Measurements from ENCODE around the gene NALCN. TPM values are rescaled to one million over a fixed set of nuclear protein-coding genes. Genes with fewer than 3 reads are reported as not detected.

The NALCN gene
- total RNA-seq, 1 experiment from 2014 or later: 1.2 TPM

DNA sequence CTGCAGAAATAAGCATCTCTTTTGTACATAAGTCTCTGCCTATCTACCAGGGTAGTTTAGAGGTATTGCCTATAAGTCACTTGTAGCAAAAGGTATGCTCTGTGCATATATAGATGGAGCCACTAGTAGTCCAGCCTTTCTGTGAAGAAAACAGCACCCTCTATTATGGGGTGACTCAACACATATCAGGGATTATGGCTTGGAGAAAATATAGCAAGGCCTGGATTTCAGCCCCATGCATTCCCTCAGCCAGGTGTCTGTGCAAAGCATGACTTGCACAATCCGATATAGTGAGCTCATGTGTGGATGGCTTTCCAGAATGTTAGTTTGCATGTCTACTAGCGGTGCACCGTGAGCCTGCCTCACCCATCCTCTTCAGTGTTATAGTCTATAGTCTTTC, 13.4 kb upstream of the NALCN start:
- Histone ChIP-seq H3K9me3 (replicated peaks) (no peaks in the 10 kb centered on the region), H3K4me3 (no peak overlapping the region), H3K4me1 (replicated peaks) (no peaks in the 10 kb centered on the region), H3K36me3 (no peaks in the 10 kb centered on the region), H3K27me3 (replicated peaks) (no peaks in the 10 kb centered on the region), H3K27ac (no peak overlapping the region)
- no peak for DNase-seq (ENCODE audit: low read depth in 1 of 2, low spot score in 2 of 2)

DNA sequence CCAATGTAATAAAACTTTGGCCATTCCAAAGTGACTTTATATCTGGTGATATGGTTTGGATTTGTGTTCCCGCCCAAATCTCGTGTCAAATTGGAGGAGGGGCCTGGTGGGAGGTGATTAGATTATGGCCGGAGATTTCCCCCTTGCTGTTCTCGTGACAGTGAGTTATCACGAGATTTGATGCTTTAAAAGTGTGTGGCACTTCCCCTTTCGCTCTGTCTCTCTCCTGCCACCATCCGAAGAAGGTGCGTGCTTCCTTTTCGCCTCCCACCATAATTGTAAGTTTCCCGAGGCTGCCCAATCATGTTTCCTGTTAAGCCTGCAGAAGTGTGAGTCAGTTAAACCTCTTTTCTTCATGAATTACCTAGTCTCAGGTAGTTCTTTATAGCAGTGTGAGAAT, 9.3 kb upstream of the NALCN start:
- H3K9me3 ChIP-seq (replicated peaks): no peaks in the 10 kb centered on the region
- H3K36me3 ChIP-seq: no peaks in the 10 kb centered on the region
- no peak for DNase-seq (ENCODE audit: low read depth in 1 of 2, low spot score in 2 of 2)
- no peak overlapping the region for H3K27ac ChIP-seq
- H3K27me3 ChIP-seq (replicated peaks): no peaks in the 10 kb centered on the region
- H3K4me3 ChIP-seq: no peak overlapping the region
- no peaks in the 10 kb centered on the region for H3K4me1 ChIP-seq (replicated peaks)

DNA sequence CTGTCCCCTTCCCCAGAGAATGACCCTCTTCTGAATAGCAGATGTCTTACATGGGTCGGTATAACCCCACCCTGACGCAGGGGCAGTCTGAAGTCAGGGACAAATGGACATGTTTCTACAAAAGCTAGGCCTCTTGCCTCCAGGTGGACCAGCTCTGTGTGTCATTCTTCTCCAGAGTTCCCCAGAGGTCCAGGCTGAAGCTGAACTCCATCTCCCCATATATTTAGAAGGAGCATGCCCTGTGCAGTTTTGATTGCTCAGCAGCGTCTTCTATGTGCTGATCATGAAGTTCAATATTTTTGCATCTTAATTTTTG, 8.8 kb upstream of the NALCN start:
- no peaks in the 10 kb centered on the region for H3K4me1 ChIP-seq (replicated peaks)
- no peaks in the 10 kb centered on the region for H3K27me3 ChIP-seq (replicated peaks)
- no peak overlapping the region for H3K4me3 ChIP-seq
- H3K36me3 ChIP-seq: no peaks in the 10 kb centered on the region
- DNase-seq (ENCODE audit: low read depth in 1 of 2, low spot score in 2 of 2): no peak
- H3K27ac ChIP-seq: no peak overlapping the region
- no peaks in the 10 kb centered on the region for H3K9me3 ChIP-seq (replicated peaks)

DNA sequence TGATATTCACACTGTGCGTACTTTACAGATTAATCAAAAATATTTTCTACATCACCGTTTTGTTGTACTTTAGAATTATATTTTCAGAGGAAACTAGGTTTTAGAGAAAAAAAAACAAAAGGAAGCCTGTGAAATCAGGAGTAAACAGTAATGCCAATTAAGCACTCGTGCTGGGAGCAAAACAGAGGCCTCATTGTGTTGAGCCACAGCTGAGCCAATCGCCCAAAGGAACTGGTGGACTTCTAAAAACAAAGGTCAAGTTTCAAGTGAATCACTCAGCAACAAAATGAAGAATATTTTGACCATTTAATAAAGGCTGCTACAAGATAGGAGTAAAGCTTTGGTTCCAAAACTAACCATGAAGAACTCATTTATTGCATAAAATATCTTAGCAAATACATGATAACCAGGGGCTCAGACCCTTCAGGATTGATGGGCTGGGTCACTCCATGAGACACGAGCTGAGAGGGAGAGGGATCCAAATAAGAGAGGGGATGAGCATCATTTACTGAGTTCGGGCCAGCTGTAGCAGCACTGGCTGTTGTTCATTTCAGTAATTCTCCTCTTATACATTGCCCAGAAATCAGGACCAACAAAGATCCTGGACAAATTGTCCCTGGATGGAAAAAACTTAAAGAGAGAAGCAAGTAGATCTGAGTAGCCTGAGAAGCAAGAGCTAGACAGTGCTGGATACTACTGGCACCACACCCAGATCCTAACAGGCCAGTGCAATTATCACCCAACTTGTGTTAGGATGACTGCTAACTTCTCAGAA, 8.3 kb upstream of the NALCN start:
- Histone ChIP-seq H3K4me3 (no peak overlapping the region), H3K27me3 (replicated peaks) (no peaks in the 10 kb centered on the region), H3K9me3 (replicated peaks) (no peaks in the 10 kb centered on the region), H3K27ac (no peak overlapping the region), H3K4me1 (replicated peaks) (no peaks in the 10 kb centered on the region), H3K36me3 (no peaks in the 10 kb centered on the region)
- no peak for DNase-seq (ENCODE audit: low read depth in 1 of 2, low spot score in 2 of 2)

DNA sequence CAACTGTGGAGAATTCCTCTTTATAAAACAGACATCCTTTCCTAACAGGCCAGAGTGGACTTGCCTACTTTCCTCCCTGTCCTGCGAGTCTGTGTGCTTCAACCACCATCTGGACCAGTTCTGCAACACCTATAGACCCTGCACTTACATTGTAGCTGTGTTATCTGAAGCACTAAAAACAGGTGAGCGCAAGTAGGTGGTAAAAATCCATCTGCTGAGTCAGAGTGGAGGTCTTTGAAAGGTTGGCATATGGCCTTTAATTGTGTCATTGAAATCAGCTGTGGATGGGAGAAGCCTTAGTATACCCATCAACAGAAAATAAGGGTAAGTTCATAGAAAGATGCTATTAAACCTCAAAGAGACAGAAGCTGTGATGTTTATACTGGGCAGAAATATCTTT, 7.6 kb upstream of the NALCN start:
- no peak overlapping the region for H3K27ac ChIP-seq
- H3K36me3 ChIP-seq: no peaks in the 10 kb centered on the region
- no peaks in the 10 kb centered on the region for H3K4me1 ChIP-seq (replicated peaks)
- no peaks in the 10 kb centered on the region for H3K9me3 ChIP-seq (replicated peaks)
- H3K4me3 ChIP-seq: no peak overlapping the region
- DNase-seq (ENCODE audit: low read depth in 1 of 2, low spot score in 2 of 2): no peak
- H3K27me3 ChIP-seq (replicated peaks): no peaks in the 10 kb centered on the region

DNA sequence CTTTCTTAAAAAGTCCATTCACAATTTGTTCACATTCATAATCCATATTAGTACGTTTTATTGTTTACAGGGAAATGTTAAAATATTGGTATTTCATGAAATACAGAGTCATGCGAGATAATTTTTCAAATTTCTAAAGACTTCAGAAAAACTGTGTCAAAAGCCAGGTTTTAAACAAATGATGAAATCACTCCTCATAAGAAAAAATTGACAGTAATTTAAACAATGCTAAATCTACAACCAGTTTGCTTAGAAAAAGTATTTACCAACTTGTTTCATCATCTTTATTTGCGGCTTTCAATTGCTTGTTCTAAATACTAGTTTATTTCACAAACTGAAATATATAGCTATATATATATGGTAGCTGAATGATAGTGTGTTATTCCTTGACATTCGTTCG, 1.2 kb upstream of the NALCN start:
- Histone ChIP-seq H3K9me3 (replicated peaks) (no peaks in the 10 kb centered on the region), H3K36me3 (no peaks in the 10 kb centered on the region), H3K4me1 (replicated peaks) (peaks cover 9% of the 10 kb centered on the region), H3K4me3 (no peak overlapping the region), H3K27ac (no peak overlapping the region), H3K27me3 (replicated peaks) (no peaks in the 10 kb centered on the region)
- DNase-seq (ENCODE audit: low read depth in 1 of 2, low spot score in 2 of 2): no peak

DNA sequence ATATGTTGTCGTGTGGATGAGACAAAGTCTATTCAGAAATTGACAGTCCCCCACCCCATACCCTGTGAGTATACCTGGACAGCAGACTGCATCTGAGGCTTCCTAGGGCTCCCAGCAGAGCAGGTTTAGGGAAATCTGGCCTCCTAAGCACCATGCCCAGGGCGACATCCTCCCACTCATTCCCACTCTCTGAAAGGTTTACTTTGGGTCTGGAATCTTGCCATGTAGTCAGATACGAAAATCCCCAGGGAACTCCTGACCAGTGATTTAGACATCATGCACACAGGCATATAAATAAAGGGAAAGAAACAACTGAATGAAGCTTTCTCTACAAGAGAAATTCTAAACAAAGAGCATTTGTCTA, 717 bp upstream of the NALCN start:
- H3K4me3 ChIP-seq: peak overlapping the region; percentile 60
- no peaks in the 10 kb centered on the region for H3K36me3 ChIP-seq
- H3K27ac ChIP-seq: no peak overlapping the region
- DNase-seq (ENCODE audit: low read depth in 1 of 2, low spot score in 2 of 2): peak in 1 of 2 experiments; percentile 22
- H3K9me3 ChIP-seq (replicated peaks): no peaks in the 10 kb centered on the region
- peaks cover 9% of the 10 kb centered on the region for H3K4me1 ChIP-seq (replicated peaks)
- H3K27me3 ChIP-seq (replicated peaks): no peaks in the 10 kb centered on the region

DNA sequence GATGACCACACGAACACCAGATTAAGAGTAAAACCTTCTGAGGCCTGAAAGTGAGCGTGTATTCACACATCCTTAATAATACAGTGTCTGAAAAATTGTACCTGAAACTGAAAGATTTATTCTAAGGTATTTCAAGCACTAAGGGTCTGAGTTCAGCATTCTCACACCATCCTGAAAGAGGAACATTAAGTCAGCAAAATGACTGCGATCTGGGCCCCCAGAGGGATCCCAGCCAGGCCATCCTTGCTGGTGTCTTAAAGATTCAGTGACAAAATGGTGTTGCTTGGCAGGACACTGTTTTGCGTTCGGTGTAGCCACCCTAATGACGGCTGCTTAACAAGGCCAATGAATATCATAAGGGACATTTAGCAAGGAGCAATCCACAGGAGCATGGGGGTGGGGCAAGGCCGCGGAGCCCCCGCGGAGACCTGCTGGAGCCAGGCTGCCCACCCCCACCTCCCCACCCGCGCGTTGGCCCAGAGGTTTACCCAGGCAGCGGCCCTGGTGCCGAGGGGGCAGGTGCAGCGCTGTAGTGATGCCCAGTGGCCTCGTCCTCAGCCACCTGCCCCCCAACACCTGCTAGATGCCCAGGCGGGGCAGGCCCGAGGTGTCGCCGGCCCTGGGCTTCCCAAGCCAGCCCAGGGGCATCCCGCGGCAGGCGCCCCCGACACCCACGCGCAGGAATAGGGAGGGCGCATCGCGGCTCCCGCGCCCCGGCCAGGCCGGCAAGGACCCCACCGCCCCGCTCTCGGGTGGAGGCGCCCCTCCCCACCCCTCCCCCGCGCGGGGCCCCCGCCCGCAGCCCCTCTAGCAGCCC, 742 bp downstream of the NALCN start:
- peaks cover 9% of the 10 kb centered on the region for H3K4me1 ChIP-seq (replicated peaks)
- H3K36me3 ChIP-seq: no peaks in the 10 kb centered on the region
- no peaks in the 10 kb centered on the region for H3K27me3 ChIP-seq (replicated peaks)
- H3K27ac ChIP-seq: no peak overlapping the region
- H3K4me3 ChIP-seq: peak overlapping the region; percentile 60
- no peak for DNase-seq (ENCODE audit: low read depth in 1 of 2, low spot score in 2 of 2)
- H3K9me3 ChIP-seq (replicated peaks): no peaks in the 10 kb centered on the region

DNA sequence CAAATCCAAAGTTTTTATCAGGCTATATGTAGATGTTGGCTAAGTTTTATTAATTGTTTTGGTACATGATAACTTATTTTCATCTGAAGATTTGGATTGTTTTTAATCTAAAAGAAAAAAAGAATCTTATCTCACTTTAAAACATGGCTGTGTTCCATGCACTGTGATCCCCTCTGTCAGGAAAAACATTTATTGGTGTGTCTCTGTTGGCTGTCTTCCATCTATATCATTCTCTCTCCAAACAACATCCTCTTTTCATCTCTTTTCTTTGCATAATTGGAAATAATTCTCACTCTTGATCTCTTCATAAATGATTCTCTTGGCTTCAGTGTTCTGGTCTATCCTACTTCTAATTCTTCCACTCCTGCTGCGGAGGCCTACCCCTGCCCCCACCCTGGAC, 4.2 kb downstream of the NALCN start:
- Histone ChIP-seq H3K36me3 (no peaks in the 10 kb centered on the region), H3K4me1 (replicated peaks) (peaks cover 8% of the 10 kb centered on the region), H3K4me3 (no peak overlapping the region), H3K27ac (no peak overlapping the region), H3K27me3 (replicated peaks) (no peaks in the 10 kb centered on the region), H3K9me3 (replicated peaks) (no peaks in the 10 kb centered on the region)
- DNase-seq (ENCODE audit: low read depth in 1 of 2, low spot score in 2 of 2): no peak

DNA sequence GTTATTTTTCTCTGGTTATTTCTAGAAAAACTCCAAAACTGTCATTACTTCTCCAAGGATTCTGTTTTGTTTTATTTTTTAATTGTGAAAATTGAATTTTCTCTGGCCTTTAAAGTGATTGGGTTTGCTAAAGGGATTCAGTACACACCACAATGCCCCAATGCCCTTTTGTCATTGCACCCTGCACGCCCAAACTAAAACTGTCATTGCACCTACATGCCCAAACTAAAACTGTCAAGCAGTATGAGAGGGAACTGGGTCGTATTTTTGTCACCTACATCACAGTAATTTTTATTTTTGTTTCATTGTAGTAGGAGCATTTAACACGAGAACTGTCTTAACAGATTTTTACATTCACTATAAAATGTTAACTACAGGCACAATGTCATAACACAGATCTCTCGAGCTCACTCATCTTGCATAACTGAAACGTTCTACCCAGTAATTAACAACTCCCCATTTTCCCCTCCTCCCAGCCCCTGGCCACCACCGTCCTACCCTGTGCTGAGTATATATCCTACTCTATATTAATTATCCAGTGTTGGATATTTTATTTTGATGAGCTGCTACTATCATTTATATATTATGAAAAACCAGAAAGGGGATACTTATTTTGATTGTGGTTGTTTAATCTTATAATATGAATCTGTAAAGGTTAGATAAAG, 7.2 kb downstream of the NALCN start:
- no peaks in the 10 kb centered on the region for H3K9me3 ChIP-seq (replicated peaks)
- H3K4me3 ChIP-seq: no peak overlapping the region
- H3K27me3 ChIP-seq (replicated peaks): no peaks in the 10 kb centered on the region
- no peaks in the 10 kb centered on the region for H3K4me1 ChIP-seq (replicated peaks)
- no peak overlapping the region for H3K27ac ChIP-seq
- DNase-seq (ENCODE audit: low read depth in 1 of 2, low spot score in 2 of 2): no peak
- no peaks in the 10 kb centered on the region for H3K36me3 ChIP-seq

DNA sequence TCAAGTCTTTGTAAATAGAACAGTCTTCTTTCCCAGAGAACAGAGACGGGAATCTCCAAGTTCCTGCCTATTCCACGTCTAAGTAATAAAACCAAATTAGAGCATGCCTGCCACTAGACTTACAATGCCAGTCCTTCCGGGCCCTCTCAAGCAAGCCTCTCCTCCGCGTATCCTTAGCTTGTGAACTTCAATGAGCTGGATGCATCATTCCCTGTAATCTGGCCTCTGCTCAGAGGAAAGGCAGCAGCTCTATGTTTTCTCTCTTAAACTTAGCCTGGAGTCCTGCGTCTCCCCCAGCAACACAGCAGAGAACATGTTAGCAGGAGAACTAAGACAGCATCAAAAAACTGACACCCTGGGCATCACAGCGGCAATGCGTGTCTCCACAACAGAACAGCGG, 8.2 kb downstream of the NALCN start:
- no peaks in the 10 kb centered on the region for H3K9me3 ChIP-seq (replicated peaks)
- H3K4me3 ChIP-seq: no peak overlapping the region
- H3K27ac ChIP-seq: no peak overlapping the region
- no peak for DNase-seq (ENCODE audit: low read depth in 1 of 2, low spot score in 2 of 2)
- no peaks in the 10 kb centered on the region for H3K36me3 ChIP-seq
- no peaks in the 10 kb centered on the region for H3K4me1 ChIP-seq (replicated peaks)
- no peaks in the 10 kb centered on the region for H3K27me3 ChIP-seq (replicated peaks)

DNA sequence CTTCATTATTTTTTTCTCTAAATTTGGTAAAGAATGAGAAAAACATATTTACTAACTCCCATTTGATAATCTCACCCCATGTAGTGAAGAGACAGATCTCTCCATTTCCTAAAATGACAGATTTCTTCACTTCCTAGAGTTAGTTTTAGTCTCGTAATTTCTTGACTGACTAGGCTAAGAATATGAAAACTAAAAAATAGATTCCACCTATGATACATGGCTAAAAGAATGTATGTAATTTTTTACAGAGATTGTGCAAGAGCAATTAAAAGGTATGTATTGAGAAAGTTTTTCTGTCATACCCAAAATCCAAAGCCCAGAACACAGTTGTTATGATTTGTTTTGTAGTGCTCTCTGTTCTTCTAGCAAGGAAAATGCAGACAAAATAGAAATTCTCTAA, 9.5 kb downstream of the NALCN start:
- Histone ChIP-seq H3K4me3 (no peak overlapping the region), H3K4me1 (replicated peaks) (no peaks in the 10 kb centered on the region), H3K9me3 (replicated peaks) (no peaks in the 10 kb centered on the region), H3K36me3 (no peaks in the 10 kb centered on the region), H3K27ac (no peak overlapping the region), H3K27me3 (replicated peaks) (no peaks in the 10 kb centered on the region)
- no peak for DNase-seq (ENCODE audit: low read depth in 1 of 2, low spot score in 2 of 2)

DNA sequence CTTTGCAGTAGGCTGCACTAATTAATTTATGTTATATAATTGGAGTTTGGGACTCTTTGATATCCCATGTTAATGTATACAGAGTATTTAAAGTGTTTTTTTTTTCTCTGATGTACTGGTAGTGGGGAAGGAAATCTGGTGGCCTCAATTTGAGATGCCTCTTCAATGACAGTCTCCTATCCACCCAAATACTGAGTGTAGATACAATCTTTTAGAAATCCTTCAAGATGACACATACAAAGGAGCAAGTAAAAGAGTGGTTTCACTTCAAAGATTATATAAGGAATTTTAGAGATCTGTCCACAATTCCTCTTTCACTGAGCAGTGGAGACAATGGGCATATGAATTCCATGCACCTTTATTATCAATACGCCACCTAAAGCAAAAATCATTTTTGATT, 15.1 kb downstream of the NALCN start:
- no peak overlapping the region for H3K4me3 ChIP-seq
- H3K27ac ChIP-seq: no peak overlapping the region
- no peak for DNase-seq (ENCODE audit: low read depth in 1 of 2, low spot score in 2 of 2)
- H3K36me3 ChIP-seq: no peaks in the 10 kb centered on the region
- H3K9me3 ChIP-seq (replicated peaks): no peaks in the 10 kb centered on the region
- H3K4me1 ChIP-seq (replicated peaks): peaks cover 9% of the 10 kb centered on the region; the same call in 1 of the 2 replicates
- H3K27me3 ChIP-seq (replicated peaks): no peaks in the 10 kb centered on the region

DNA sequence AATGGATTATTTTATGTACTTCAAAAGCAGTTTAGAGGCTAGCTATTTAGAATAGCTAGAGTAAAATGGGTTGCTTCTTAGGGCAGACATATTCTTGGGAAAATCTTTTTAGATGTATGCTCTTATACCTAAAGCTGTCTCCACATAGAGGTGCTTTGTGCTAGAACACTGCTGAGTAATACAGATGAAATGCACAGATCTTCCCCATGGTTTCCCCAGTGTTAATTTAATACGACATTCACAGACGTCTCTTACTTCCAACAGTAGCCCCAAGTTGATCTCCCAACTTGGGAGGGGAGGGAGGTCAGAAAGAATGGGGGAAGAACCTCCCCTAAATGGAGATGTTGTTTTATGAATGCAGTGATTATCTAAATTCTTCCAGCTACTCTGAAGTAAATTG, 16.9 kb downstream of the NALCN start:
- H3K4me3 ChIP-seq: no peak overlapping the region
- H3K27ac ChIP-seq: no peak overlapping the region
- DNase-seq (ENCODE audit: low read depth in 1 of 2, low spot score in 2 of 2): no peak
- no peaks in the 10 kb centered on the region for H3K36me3 ChIP-seq
- no peaks in the 10 kb centered on the region for H3K27me3 ChIP-seq (replicated peaks)
- peaks cover 9% of the 10 kb centered on the region; the same call in 1 of the 2 replicates for H3K4me1 ChIP-seq (replicated peaks)
- H3K9me3 ChIP-seq (replicated peaks): no peaks in the 10 kb centered on the region

Measured in SJSA1 (cell line).